Measurements from ENCODE around the gene SEMA5A.
A peak's percentile ranks its signal among the peaks of the same experiment; 100 is the strongest.

Gene SEMA5A

GRCh38 chr5:9169557-9169902 is 376.3 kb downstream of the SEMA5A start:
- DNase-seq (ENCODE audit: low read depth): no peak

GRCh38 chr5:9168791-9169556 is 376.9 kb downstream of the SEMA5A start:
- DNase-seq (ENCODE audit: low read depth): no peak

GRCh38 chr5:9166202-9167112 is 379.4 kb downstream of the SEMA5A start:
- no peak for DNase-seq (ENCODE audit: low read depth)

- DNase-seq (ENCODE audit: low read depth): no peak
Observed at GRCh38 chr5:9165546-9165945, 380.3 kb downstream of the SEMA5A start.

GRCh38 chr5:9160747-9161146 is 385.1 kb downstream of the SEMA5A start:
- DNase-seq (ENCODE audit: low read depth): no peak

DNA sequence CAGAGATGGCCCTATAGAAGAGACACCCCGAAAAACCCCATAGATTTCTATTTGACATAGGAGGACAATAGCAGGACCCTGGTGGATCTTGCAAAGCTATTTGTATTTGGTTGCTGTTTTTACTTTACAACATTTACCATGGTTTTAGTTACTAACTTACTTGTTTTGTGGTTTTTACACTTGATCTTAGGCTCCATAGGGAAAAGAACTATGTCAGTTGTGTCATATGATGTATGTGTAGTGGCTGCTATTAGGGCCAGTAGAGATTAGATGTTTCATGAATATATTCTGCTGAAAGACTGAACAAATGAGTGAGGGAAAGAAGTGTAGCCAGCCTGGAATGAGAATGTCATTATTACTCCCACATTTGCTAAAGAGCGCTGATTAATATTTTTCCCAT is 388.1 kb downstream of the SEMA5A start:
- DNase-seq (ENCODE audit: low read depth): no peak

- DNase-seq (ENCODE audit: low read depth): no peak
Observed at GRCh38 chr5:9157020-9157419, 388.9 kb downstream of the SEMA5A start.

DNA sequence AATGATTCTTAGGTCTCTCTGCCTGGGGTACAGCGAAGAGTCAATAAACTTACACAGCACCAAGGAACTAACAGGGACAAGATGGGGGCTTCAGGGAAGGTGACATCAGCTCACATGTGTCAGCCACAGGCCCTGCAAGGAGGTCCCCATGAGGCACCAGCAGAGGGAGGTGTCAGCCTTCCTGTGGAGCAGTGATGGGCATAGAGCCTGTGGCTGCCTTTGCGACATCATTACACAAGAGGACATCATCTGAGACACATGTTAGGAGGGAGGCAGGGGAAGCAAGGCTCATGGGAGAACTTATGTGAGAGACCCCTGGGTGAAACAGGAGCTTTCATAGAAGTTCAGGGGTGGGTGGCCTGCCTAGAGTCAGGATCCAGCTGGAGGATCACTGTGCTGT is 389.6 kb downstream of the SEMA5A start:
- DNase-seq (ENCODE audit: low read depth): no peak

DNA sequence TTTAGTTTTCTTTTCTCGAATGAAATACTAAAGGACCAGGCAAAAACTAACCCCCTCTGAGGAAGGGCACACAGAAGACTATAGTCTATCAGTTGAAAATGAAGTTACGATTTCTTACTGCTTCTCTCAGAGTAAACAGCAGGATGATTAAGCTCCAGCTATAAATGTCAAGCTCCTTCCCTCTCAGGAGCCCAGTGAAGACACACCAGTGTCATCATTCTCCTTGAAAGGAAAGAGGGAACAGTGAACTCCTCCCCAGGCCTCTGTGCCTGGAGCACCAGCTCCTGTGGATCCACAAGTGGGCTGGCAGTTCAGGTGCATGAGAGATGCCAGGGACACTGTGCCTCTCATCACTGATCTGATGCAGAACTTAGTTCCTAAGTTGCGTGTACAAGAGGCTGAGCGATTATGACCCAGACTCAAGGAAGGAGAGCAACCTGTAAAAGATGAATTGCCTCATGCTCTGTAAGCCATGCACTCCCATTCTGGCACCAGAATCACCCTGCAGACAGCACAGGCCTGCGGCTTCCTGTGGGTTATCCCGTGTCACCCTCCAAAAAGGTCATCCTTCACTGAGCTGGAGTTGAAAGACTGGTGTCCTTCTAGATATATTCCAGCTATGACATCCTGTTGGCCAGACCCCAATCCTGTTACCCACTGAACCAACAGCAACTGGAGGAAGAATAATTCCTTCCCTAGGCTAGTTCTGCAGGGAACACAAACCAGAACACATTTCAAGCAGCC is 394.0 kb downstream of the SEMA5A start:
- DNase-seq (ENCODE audit: low read depth): no peak

DNA sequence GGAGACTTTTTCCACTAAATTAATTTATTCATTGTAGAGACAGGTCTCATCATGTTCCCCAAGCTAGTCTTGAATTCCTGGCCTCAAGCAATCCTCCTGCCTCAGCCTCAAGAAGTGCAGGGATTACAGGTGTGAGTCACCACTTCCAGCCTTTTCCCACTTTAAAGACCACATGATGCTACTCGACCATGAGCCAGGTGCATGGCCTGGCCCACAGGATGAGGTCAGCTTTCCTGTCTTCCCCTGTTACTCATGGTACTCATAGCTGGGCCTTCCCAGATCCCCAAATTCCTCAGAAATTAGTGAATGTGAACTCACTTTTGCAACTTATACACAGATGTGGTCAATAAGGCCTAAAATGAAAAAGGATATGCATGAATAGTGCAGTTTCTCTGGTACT is 395.9 kb downstream of the SEMA5A start:
- peak; percentile 40 for DNase-seq (ENCODE audit: low read depth)

- DNase-seq (ENCODE audit: low read depth): no peak
Observed at GRCh38 chr5:9148242-9148641, 397.6 kb downstream of the SEMA5A start.

DNA sequence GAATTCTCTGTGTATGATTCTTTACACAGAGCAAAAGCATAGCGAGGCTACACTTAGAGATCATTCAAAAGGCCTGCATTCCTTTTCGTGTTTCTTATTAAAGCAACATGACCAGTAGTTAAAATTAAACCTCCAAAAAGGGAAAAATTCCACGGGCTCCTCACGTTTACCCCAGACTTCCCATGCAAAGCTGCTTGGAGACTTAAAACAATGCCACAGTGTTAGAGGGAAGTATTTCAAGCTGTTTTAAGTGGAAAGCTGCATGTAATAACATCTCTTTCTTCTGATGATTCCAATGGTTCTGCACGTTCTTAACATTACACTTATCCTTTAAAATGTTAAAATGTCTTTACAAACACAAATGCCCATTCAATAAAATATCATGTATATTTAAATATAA is 405.2 kb downstream of the SEMA5A start:
- no peak for DNase-seq (ENCODE audit: low read depth)

GRCh38 chr5:9140202-9140601 is 405.7 kb downstream of the SEMA5A start:
- no peak for DNase-seq (ENCODE audit: low read depth)

GRCh38 chr5:9139344-9139743 is 406.5 kb downstream of the SEMA5A start:
- DNase-seq (ENCODE audit: low read depth): no peak

DNA sequence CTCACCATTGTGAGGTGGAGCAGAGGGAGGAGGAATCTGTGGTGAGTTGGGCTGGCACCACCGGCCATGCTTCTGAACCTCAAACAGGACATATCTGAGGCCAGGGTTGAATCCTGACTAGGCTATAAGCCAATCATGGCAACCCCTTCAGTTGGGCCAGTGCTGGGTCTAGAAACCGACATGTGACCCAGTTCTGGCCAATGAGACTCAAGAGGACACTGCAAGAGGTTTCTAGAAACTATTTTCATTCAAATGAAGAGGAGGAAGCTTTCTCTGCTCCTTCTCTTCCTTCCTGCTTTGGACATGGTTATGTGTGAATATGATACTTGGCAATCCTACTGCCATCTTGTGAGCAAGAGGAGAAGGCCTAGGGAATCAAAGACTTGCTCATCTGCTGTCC is 417.7 kb downstream of the SEMA5A start:
- no peak for DNase-seq (ENCODE audit: low read depth)

DNA sequence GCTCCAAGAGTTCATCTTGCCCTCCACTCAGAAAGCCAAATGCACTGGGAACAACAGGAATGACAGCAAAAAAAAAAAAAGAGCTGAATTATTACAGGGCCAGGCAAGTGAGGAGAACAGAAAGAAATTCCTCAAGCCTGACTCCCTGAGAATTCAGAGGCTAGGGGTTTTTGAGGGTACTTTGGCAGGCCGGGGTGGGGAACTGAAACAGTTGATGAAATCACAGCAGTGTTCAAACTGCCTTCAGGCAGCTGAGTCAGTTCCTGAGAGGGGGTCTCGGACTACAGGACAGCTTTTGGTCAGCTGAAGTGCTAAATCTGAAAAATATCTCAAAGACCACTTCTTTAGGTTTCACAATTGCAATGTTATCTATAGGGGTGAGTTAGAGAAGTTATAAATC is 419.4 kb downstream of the SEMA5A start:
- no peak for DNase-seq (ENCODE audit: low read depth)

GRCh38 chr5:9125852-9126251 is 420.0 kb downstream of the SEMA5A start:
- DNase-seq (ENCODE audit: low read depth): no peak

- DNase-seq (ENCODE audit: low read depth): no peak
Observed at GRCh38 chr5:9124838-9125237, 421.0 kb downstream of the SEMA5A start.

DNA sequence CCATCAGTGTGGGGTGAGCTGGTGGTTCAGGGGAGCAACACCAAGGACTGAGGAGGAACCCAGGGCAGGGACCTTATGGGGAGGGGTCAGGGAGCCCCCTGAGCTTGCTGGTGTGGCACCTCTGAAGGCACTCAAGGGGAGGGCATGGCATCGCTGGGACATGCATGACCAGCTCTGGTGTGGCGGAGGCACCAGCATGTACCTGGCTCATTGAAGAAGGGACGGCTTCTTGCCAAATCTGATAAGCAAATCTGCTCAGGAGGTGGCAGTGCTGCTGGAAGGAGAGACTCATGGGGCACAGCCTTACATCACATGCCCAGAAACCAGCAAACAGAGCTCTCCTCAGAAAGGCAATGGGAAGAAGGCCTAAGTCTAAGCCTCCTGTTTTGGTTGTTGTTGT is 421.8 kb downstream of the SEMA5A start:
- no peak for DNase-seq (ENCODE audit: low read depth)

DNA sequence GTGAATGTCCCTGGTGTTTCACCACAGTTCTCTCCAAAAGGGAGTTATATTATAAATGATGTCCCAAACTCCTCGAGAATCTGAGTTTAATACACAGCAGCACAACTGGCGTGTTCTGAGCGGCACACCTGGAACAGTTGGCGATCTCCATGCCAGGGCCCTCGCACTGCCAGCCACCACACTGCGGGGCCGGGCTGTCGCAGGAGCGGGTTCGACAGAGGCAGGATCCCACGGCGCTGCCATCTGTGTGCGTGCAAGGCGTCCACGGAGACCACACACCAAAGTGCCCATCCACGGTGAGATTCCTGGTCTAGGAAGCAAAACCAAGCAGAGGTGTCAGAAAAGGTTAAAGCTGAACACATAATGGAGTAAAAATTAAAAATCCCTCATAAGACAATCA is 423.3 kb downstream of the SEMA5A start:
- no peak for DNase-seq (ENCODE audit: low read depth)

DNA sequence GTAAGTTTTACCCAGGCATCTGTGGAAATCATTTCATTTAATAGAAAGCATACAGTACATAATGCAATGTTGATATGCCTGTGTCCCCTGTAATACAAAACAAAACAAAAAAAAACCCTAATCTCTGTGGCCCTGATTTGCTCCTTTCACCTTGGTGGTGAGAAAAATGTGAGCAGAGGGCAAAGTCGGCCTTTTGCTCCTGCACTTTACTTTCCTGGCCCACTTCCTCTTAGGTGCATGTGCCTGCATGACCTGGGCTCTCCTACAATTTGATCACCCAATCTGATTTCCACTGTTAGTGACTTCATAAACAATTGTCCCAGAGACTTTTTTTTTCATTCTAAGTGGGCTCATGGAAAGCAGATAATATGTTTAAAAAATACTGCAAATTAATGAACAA is 424.3 kb downstream of the SEMA5A start:
- no peak for DNase-seq (ENCODE audit: low read depth)

DNA sequence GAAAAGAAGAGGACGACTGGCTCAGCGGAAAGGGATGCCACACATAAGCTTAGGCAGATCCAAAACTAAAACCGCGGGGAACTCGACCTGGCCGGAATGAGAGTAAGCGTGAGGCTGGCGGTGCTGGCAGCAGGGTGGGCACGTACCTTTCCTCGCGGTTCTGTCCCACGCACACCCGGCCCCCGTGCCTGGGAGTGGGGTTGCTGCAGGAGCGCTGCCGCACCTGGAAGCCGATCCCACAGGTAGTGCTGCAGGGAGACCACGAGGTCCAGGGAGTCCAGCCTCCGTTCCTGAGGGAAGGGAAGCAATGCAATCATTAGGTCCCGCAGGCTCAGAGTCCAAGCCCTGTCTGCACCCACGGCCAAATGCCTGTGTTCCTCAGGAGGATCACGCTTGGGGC is 427.0 kb downstream of the SEMA5A start:
- no peak for DNase-seq (ENCODE audit: low read depth)

DNA sequence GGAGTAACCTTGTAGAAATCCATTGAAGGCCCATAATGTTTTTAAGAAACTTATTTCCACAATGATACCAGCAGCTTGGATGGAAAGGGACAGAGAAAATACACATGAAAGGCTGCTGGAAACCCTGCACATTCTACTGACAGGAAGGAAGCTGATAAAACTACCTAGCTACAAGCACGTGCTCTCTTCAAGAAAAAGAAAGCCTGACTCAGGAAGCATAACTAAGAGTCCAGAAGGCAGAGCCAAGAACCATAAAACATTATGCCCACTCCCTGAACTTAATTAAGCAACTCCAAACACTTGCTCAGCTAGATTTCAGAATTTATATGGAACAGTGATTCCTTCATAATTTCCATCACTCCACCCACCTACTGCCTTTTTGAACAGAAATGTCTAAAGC is 430.8 kb downstream of the SEMA5A start:
- DNase-seq (ENCODE audit: low read depth): no peak
